Transverse colon (tissue), 4 donors: Measurements from ENCODE around the gene SMARCAL1. TPM values are rescaled to one million over a fixed set of nuclear protein-coding genes. Genes with fewer than 3 reads are reported as not detected.

ENCODE experiments used
- DNase-seq: peaks from one replicate; pipeline ENCODE4 v3.0.0-alpha.2; 2019
- H3K27ac ChIP-seq, 4 donors: fragments of 200-600 bp; sonication (generic); 2 replicates each; pipeline ENCODE4 v1.5.1; 2016 to 2018; ENCODE audit warnings: inconsistent platforms in 4 of 4
- H3K27me3 ChIP-seq: fragments of 200-600 bp; sonication (generic); 2 replicates; pipeline ENCODE4 v1.5.1; 2017; ENCODE audit warnings: inconsistent platforms
- H3K36me3 ChIP-seq, 4 donors: fragments of 200-600 bp; sonication (generic); 2 replicates each; pipeline ENCODE4 v1.5.1; 2017 to 2019; ENCODE audit warnings: inconsistent platforms in 4 of 4
- H3K4me1 ChIP-seq, 4 donors: fragments of 200-600 bp; sonication (generic); 2 replicates each; pipeline ENCODE4 v1.5.1; 2017 to 2020; ENCODE audit warnings: inconsistent platforms in 4 of 4
- H3K4me3 ChIP-seq, 4 donors: fragments of 200-600 bp; sonication (generic); 1 replicate in 1 of 4; 2 replicates in 3 of 4; pipeline versions ENCODE4 v1.5.1 to v1.6.1; 2017 to 2019; ENCODE audit warnings: inconsistent platforms in 4 of 4
- H3K9me3 ChIP-seq, 2 donors: fragments of 200-600 bp; sonication (generic); 2 replicates each; pipeline ENCODE4 v1.5.1; 2017 to 2019; ENCODE audit warnings: inconsistent platforms in 2 of 2
- CTCF ChIP-seq, 5 experiments: fragments of 200-600 bp in 3 of 5; fragments of 450-650 bp in 2 of 5; sonication (generic) in 3 of 5; IDR thresholded peaks; 1 replicate in 2 of 5; 2 replicates in 3 of 5; pipeline ENCODE4 v1.5.1; 2016 to 2017; ENCODE audit warnings: antibody characterized with exemption in 5 of 5, inconsistent platforms in 3 of 5, mild to moderate bottlenecking in 2 of 5, moderate library complexity in 1 of 5
- EP300 ChIP-seq: sonication (generic); formaldehyde crosslinking; IDR thresholded peaks from one replicate; pipeline ENCODE4 v1.6.1; 2017; ENCODE audit warnings: antibody characterized with exemption, low read depth
- POLR2A ChIP-seq: fragments of 450-650 bp; IDR thresholded peaks from one replicate; pipeline ENCODE4 v1.6.1; 2016; ENCODE audit warnings: antibody characterized with exemption, mild to moderate bottlenecking, moderate library complexity
- POLR2AphosphoS5 ChIP-seq, 3 donors: sonication (generic); formaldehyde crosslinking; IDR thresholded peaks; one replicate each; pipeline ENCODE4 v1.6.1; 2016; ENCODE audit warnings: antibody characterized with exemption in 3 of 3
- WGBS, 2 donors: methylation state at CpG; one replicate each; pipeline ENCODE4 v1.1.5; 2018; ENCODE audit warnings: low coverage in 1 of 2; 5-methylcytosine and 5-hydroxymethylcytosine counted together
- in situ Hi-C, 4 donors: fragments of 200-750 bp; cut with MboI; loops; one replicate each; pipeline versions ENCODE4 v1.15.0 to v1.15.1; 2017; ENCODE audit warnings: low sequenced_read_pairs in 3 of 4, low pct_ligation_motif_present in 1 of 4, low pct_unique_long_range_greater_than_20kb in 1 of 4
- intact Hi-C: fragments of 100-400 bp; cut with DNase I; formaldehyde crosslinking; loops from one replicate; pipeline ENCODE4 v1.15.1; 2023; ENCODE audit warnings: low total_unique reads
- total RNA-seq, 4 donors: library from RNA; depleted of rRNA; stranded (reverse); fragments of >200 nt; gene quantifications; one replicate each; pipeline ENCODE4 v1.1.0, GENCODE V29; 2016

The SMARCAL1 gene
- total RNA-seq, result 10 to 100 TPM; 16.9 to 32.2 (median 23.6) TPM

GRCh38 chr2:216412022-216412999 is at the start of gene SMARCAL1:
SMARCAL1 (plus strand) TSS chr2:216412484; CDS start chr2:216414705, 2,221 bp downstream.
- intact Hi-C loops (no loop called here), in situ Hi-C loops (loop anchor here in 2 of 4 donors (25.0 kb wide), 1 partner anchor 300 kb away; the partner anchor contains the start of gene XRCC5 (in 2 of the 2))
- Histone ChIP-seq H3K9me3 (no peaks in the 10 kb centered on the region), H3K27ac (peak within 1 kb of the TSS; percentile 91 to 95 (median 93)), H3K4me3 (peak within 1 kb of the TSS; percentile 53 to 88 (median 70)), H3K27me3 (peaks cover 5% of the 10 kb centered on the region), H3K4me1 (peaks cover 0 to 8% (median 6%) of the 10 kb centered on the region in 4 donors), H3K36me3 (no peaks in the 10 kb centered on the region)
- DNase-seq, result peak; percentile 99
- peak; percentile 47 for TF ChIP-seq POLR2A
- TF ChIP-seq POLR2AphosphoS5 (IDR thresholded peaks at IDR 0.05), result peak in 2 of 3 donors; percentile 62 to 71
- TF ChIP-seq EP300, result no peak
- peak in 1 of 5 experiments; percentile 13 for TF ChIP-seq CTCF (IDR thresholded peaks at IDR 0.05)
- 6 to 28% methylated on average over 11 to 45 of the region's 56 CpGs for WGBS, 2 donors

GRCh38 chr2:216362730-216363129 is 49.6 kb upstream of the SMARCAL1 start:
- no peak for DNase-seq
- Histone ChIP-seq H3K4me3 (no peak overlapping the region), H3K36me3 (no peaks in the 10 kb centered on the region), H3K27ac (no peak overlapping the region), H3K9me3 (no peaks in the 10 kb centered on the region), H3K27me3 (peaks cover 11% of the 10 kb centered on the region), H3K4me1 (no peaks in the 10 kb centered on the region)
- intact Hi-C loops, result no loop called here
- in situ Hi-C loops, result no loop called here
- 22 to 54% methylated on average over 2 of the region's 2 CpGs for whole genome bisulfite sequencing, 2 donors
- TF ChIP-seq EP300, result no peak
- no peak for TF ChIP-seq POLR2AphosphoS5 (IDR thresholded peaks at IDR 0.05)
- TF ChIP-seq POLR2A, result no peak
- TF ChIP-seq CTCF (IDR thresholded peaks at IDR 0.05), result no peak

- intact Hi-C loops, result no loop called here
Measured at GRCh38 chr2:216363221-216363620, 49.1 kb upstream of the SMARCAL1 start.

More at GRCh38 chr2:216363221-216363620, 49.1 kb upstream of the SMARCAL1 start:
- TF ChIP-seq POLR2A (no peak), CTCF (IDR thresholded peaks at IDR 0.05) (no peak), POLR2AphosphoS5 (IDR thresholded peaks at IDR 0.05) (no peak), EP300 (no peak)
- DNase-seq, result no peak
- H3K4me1 ChIP-seq, result no peaks in the 10 kb centered on the region
- H3K4me3 ChIP-seq, result no peak overlapping the region
- H3K9me3 ChIP-seq, result no peaks in the 10 kb centered on the region
- in situ Hi-C loops, result no loop called here
- H3K27me3 ChIP-seq, result peaks cover 16% of the 10 kb centered on the region
- no peak overlapping the region for H3K27ac ChIP-seq
- WGBS, 2 donors, result 84 to 89% methylated on average over 3 of the region's 3 CpGs
- no peaks in the 10 kb centered on the region for H3K36me3 ChIP-seq
